HL-60 (cell line): ENCODE measurements around the gene OS9.
"Not testable (repeated sequence)": the region's sequence is repeated elsewhere in the genome, so short reads cannot be mapped to it uniquely, and the experiment has no call there.

Source experiments
- DNase-seq, 2 experiments: peaks; one replicate each; pipeline ENCODE4 v3.0.0-alpha.2; 2010 to 2020; ENCODE audit warnings: low read depth in 1 of 2, low spot score in 1 of 2
- H3K27ac ChIP-seq: fragments of 250-450 bp; sonication (Bioruptor Pico); replicated peaks from 2 replicates; pipeline ENCODE4 v1.5.1; 2020; ENCODE audit warnings: mild to moderate bottlenecking, moderate library complexity
- H3K27me3 ChIP-seq: fragments of 250-450 bp; sonication (Bioruptor Pico); 2 replicates; pipeline ENCODE4 v1.5.1; 2021; ENCODE audit warnings: mild to moderate bottlenecking, moderate library complexity; ENCODE audit not compliant: insufficient read depth, poor library complexity, severe bottlenecking
- H3K4me3 ChIP-seq: replicated peaks from 2 replicates; pipeline ENCODE4 v1.5.1; 2011; ENCODE audit warnings: mild to moderate bottlenecking, control low read depth, low read length; ENCODE audit not compliant: insufficient read depth
- GABPA ChIP-seq: IDR thresholded peaks from 2 replicates; pipeline ENCODE4 v1.6.1; 2012; ENCODE audit warnings: low read depth
- POLR2AphosphoS5 ChIP-seq: IDR thresholded peaks from 2 replicates; pipeline ENCODE4 v1.6.1; 2012; ENCODE audit warnings: low read depth
- SPI1 ChIP-seq: IDR thresholded peaks from 2 replicates; pipeline ENCODE4 v1.6.1; 2012; ENCODE audit warnings: low read depth, mild to moderate bottlenecking, borderline replicate concordance
- TF ChIP-seq, protein P1 (sequence below): IDR thresholded peaks from 2 replicates; pipeline ENCODE4 v1.6.1; 2012; ENCODE audit warnings: low read depth; ENCODE audit not compliant: insufficient replicate concordance
- TF ChIP-seq, protein P2 (sequence below): IDR thresholded peaks from one replicate; pipeline ENCODE4 v1.5.1; 2011; ENCODE audit warnings: low read length, control low read depth, inconsistent platforms; ENCODE audit not compliant: insufficient read depth

OS9 gene

DNA sequence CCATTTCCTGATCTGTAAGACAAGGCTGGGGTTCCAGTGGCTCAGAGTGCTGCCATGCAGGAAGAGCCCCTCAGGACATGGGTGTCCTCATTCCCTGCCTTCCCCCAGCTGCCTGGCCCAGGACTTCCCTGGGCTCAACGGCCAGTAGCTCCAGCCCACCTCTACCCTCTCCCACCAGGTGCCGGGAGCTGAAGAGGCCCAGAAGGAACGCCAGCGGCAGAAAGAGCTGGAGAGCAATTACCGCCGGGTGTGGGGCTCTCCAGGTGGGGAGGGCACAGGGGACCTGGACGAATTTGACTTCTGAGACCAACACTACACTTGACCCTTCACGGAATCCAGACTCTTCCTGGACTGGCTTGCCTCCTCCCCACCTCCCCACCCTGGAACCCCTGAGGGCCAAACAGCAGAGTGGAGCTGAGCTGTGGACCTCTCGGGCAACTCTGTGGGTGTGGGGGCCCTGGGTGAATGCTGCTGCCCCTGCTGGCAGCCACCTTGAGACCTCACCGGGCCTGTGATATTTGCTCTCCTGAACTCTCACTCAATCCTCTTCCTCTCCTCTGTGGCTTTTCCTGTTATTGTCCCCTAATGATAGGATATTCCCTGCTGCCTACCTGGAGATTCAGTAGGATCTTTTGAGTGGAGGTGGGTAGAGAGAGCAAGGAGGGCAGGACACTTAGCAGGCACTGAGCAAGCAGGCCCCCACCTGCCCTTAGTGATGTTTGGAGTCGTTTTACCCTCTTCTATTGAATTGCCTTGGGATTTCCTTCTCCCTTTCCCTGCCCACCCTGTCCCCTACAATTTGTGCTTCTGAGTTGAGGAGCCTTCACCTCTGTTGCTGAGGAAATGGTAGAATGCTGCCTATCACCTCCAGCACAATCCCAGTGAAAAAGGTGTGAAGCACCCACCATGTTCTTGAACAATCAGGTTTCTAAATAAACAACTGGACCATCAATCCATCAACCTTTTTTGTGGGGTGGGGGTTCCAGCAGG is 27.0 kb downstream of the OS9 start:
- TF ChIP-seq SPI1 (no peak), POLR2AphosphoS5 (no peak), GABPA (no peak)
- TF ChIP-seq, protein P1, sequence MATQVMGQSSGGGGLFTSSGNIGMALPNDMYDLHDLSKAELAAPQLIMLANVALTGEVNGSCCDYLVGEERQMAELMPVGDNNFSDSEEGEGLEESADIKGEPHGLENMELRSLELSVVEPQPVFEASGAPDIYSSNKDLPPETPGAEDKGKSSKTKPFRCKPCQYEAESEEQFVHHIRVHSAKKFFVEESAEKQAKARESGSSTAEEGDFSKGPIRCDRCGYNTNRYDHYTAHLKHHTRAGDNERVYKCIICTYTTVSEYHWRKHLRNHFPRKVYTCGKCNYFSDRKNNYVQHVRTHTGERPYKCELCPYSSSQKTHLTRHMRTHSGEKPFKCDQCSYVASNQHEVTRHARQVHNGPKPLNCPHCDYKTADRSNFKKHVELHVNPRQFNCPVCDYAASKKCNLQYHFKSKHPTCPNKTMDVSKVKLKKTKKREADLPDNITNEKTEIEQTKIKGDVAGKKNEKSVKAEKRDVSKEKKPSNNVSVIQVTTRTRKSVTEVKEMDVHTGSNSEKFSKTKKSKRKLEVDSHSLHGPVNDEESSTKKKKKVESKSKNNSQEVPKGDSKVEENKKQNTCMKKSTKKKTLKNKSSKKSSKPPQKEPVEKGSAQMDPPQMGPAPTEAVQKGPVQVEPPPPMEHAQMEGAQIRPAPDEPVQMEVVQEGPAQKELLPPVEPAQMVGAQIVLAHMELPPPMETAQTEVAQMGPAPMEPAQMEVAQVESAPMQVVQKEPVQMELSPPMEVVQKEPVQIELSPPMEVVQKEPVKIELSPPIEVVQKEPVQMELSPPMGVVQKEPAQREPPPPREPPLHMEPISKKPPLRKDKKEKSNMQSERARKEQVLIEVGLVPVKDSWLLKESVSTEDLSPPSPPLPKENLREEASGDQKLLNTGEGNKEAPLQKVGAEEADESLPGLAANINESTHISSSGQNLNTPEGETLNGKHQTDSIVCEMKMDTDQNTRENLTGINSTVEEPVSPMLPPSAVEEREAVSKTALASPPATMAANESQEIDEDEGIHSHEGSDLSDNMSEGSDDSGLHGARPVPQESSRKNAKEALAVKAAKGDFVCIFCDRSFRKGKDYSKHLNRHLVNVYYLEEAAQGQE: no peak
- TF ChIP-seq, protein P2, sequence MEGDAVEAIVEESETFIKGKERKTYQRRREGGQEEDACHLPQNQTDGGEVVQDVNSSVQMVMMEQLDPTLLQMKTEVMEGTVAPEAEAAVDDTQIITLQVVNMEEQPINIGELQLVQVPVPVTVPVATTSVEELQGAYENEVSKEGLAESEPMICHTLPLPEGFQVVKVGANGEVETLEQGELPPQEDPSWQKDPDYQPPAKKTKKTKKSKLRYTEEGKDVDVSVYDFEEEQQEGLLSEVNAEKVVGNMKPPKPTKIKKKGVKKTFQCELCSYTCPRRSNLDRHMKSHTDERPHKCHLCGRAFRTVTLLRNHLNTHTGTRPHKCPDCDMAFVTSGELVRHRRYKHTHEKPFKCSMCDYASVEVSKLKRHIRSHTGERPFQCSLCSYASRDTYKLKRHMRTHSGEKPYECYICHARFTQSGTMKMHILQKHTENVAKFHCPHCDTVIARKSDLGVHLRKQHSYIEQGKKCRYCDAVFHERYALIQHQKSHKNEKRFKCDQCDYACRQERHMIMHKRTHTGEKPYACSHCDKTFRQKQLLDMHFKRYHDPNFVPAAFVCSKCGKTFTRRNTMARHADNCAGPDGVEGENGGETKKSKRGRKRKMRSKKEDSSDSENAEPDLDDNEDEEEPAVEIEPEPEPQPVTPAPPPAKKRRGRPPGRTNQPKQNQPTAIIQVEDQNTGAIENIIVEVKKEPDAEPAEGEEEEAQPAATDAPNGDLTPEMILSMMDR: no peak
- Histone ChIP-seq H3K4me3 (no peak overlapping the region), H3K27ac (no peak overlapping the region), H3K27me3 (no peaks in the 10 kb centered on the region)
- DNase-seq: no peak

DNA sequence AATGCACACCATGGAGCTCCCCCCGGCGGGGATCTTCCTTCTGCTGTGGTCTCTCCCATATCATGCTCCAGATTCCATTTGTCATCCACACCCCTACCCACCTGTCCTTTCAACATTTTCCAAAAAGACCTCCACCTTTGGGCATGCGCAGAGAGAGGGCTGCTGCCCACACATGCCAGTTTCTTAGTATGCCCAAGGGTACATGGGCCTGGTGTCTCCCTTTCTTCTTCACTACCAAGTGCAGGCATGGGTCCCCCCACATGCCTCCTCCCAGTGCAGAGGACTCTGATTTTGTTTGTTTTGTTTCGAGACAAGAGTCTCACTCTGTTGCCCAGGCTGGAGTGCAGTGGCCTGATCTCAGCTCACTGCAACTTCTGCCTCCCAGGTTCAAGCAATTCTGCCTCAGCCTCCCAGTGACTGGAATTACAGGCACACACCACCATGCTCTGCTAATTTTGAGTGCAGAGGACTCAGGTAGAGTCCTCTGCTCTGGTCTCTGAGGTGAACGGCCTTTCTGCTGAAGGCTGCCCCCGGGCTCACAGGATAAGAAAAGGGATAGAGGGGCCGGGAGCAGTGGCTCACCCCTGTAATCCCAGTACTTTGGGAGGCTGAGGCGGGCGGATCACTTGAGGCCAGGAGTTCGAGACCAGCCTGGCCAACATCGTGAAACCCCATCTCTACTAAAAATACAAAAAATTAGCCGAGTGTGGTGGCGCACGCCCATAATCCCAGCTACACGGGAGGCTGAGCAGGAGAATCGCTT is 28.1 kb downstream of the OS9 start:
- not testable (repeated sequence) for H3K4me3 ChIP-seq, DNase-seq, H3K27ac ChIP-seq, H3K27me3 ChIP-seq
- 0 out of 2 replicates have a peak, but pooled peaks have one; percentile 23 for TF ChIP-seq POLR2AphosphoS5

GRCh38 chr12:57722716-57723629 is 29.0 kb downstream of the OS9 start:
- DNase-seq: no peak
- no peaks in the 10 kb centered on the region for H3K27me3 ChIP-seq

DNA sequence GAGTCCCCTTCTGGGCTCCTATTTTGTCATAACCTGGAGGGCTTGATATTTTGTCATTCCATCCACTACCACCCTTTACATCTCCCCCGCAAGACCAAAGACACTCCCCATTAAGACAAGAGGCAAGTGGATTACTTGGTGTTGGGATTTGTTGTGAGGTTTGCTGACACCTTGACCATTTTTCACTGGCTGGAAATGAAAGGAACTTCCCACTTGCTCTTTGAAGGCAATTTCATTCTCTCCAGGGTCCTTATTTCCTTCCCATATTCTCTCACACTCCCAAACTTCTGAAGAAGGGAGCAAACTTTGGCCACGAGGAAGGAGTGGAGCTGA is 29.7 kb downstream of the OS9 start:
- Histone ChIP-seq H3K27me3 (no peaks in the 10 kb centered on the region), H3K4me3 (no peak overlapping the region), H3K27ac (no peak overlapping the region)
- TF ChIP-seq SPI1: no peak
- no peak for TF ChIP-seq GABPA
- TF ChIP-seq, protein P1: no peak
- no peak for TF ChIP-seq POLR2AphosphoS5
- TF ChIP-seq, protein P2: no peak
- no peak for DNase-seq

More at GRCh38 chr12:57722716-57723629, 29.0 kb downstream of the OS9 start:
- Histone ChIP-seq H3K4me3 (no peak overlapping the region), H3K27ac (no peak overlapping the region)
- TF ChIP-seq, protein P2: no peak
- peak; percentile 7 for TF ChIP-seq POLR2AphosphoS5
